GM12865 (cell line): Measurements from ENCODE around the gene COQ4.
A peak's percentile ranks its signal among the peaks of the same experiment; 100 is the strongest.

Source experiments
- DNase-seq: peaks from one replicate; pipeline ENCODE4 v3.0.0; 2010; ENCODE audit warnings: low read depth
- H3K4me3 ChIP-seq: 2 replicates; pipeline ENCODE4 v1.5.1; 2011; ENCODE audit warnings: mild to moderate bottlenecking, low read depth, low read length, control low read depth
- CTCF ChIP-seq: IDR thresholded peaks from 2 replicates; pipeline ENCODE4 v1.5.1; 2011; ENCODE audit warnings: low read length, control low read depth, low read depth, inconsistent platforms; ENCODE audit not compliant: insufficient read depth; ENCODE audit errors: missing control alignments

COQ4 gene

GRCh38 chr9:128358090-128358489, 35.5 kb downstream of the COQ4 start:
- no peak overlapping the region for H3K4me3 ChIP-seq
- no peak for TF ChIP-seq CTCF
- DNase-seq, result no peak

GRCh38 chr9:128358861-128359260, 36.2 kb downstream of the COQ4 start:
- DNase-seq, result no peak
- TF ChIP-seq CTCF, result no peak
- no peak overlapping the region for H3K4me3 ChIP-seq

- no peak for TF ChIP-seq CTCF
- no peak overlapping the region for H3K4me3 ChIP-seq
- no peak for DNase-seq
These were observed 38.2 kb downstream of the COQ4 start for GRCh38 chr9:128360826-128361225.

GRCh38 chr9:128361296-128361985, 38.8 kb downstream of the COQ4 start:
- no peak for DNase-seq
- no peak overlapping the region for H3K4me3 ChIP-seq
- TF ChIP-seq CTCF, result no peak

GRCh38 chr9:128361986-128362646, 39.5 kb downstream of the COQ4 start:
- TF ChIP-seq CTCF, result peak; percentile 92
- peak; percentile 76 for DNase-seq
- peak overlapping the region; percentile 23 for H3K4me3 ChIP-seq

GRCh38 chr9:128362774-128363173, 40.1 kb downstream of the COQ4 start:
- no peak overlapping the region for H3K4me3 ChIP-seq
- DNase-seq, result no peak
- TF ChIP-seq CTCF, result no peak

GRCh38 chr9:128365525-128365924, 42.9 kb downstream of the COQ4 start:
- no peak overlapping the region for H3K4me3 ChIP-seq

More at GRCh38 chr9:128365525-128365924, 42.9 kb downstream of the COQ4 start:
- no peak for TF ChIP-seq CTCF
- DNase-seq, result no peak
